ENCODE measurements around the gene ZDHHC21. TPM values are rescaled to one million over a fixed set of nuclear protein-coding genes. Genes with fewer than 3 reads are reported as not detected.

The ZDHHC21 gene, protein sequence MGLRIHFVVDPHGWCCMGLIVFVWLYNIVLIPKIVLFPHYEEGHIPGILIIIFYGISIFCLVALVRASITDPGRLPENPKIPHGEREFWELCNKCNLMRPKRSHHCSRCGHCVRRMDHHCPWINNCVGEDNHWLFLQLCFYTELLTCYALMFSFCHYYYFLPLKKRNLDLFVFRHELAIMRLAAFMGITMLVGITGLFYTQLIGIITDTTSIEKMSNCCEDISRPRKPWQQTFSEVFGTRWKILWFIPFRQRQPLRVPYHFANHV
- 75.4 and 95.2 TPM in 2 replicates for total RNA-seq (2014; rRNA removed; shearing (Covaris generic); ENCODE audit: low replicate concordance)

DNA sequence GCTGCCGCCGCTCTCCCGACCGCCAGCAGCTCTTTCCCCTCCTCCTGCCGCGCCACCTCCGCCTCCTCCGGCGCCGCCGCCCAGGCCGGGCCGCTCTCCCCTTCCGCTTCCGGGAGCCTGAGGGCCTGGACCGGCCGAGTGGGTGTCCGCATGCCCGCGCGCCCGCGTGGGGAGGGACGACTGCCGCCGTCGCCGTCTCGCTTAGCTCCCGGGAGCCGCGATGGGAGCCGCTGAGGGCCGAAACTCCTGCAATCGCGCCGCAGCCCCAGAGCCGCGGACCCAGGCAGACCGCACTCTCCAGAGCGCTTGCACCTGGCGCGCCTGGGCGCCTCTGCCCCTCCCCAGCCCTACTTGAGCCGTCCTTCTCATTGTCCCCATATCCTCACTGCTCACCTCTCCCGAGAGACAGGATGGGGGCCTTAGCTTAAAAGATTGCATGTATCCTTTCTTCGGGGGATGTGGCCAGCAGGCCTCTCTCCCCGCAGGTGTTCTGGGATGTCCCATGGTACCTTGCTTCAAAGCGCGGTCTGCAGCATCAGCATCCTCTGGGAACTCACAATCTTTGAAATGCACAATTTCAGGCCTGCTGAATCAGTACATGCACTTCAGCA lies at the start of gene ZDHHC21:
Gene ZDHHC21 (minus strand): TSS at position 182 of the 611 bp plus-strand sequence. CDS start 19,092 bp downstream, outside the sequence.
- Histone ChIP-seq H3K4me3 (peak within 1 kb of the TSS; percentile 76), H3K27me3 (peaks cover 20% of the 10 kb centered on the region), H3K9me3 (no peaks in the 10 kb centered on the region), H3K36me3 (peaks cover 31% of the 10 kb centered on the region)
- DNase-seq = peak; percentile 100

DNA sequence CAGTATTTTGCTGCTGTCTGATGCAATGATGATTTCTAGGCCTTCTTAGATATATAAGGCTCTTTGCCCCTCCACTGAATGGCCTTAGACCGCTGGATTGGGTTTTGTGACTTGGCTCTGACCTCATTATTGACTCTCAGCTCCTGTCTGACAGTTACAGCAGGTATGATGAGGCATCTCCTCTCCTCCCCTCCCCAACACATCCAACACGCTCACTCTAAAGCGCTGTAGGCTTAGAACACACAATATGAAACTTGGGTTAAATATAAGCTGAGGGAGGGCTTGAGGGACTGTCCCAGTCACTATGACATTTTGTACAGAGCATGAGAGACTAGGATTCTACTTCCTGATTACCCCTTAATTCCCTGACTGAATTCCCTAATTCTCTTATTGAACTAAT lies 48.1 kb upstream of the ZDHHC21 start:
- peaks cover 27% of the 10 kb centered on the region for H3K27me3 ChIP-seq
- no peaks in the 10 kb centered on the region for H3K36me3 ChIP-seq
- H3K4me3 ChIP-seq = no peak overlapping the region
- no peak for DNase-seq
- no peaks in the 10 kb centered on the region for H3K9me3 ChIP-seq

DNA sequence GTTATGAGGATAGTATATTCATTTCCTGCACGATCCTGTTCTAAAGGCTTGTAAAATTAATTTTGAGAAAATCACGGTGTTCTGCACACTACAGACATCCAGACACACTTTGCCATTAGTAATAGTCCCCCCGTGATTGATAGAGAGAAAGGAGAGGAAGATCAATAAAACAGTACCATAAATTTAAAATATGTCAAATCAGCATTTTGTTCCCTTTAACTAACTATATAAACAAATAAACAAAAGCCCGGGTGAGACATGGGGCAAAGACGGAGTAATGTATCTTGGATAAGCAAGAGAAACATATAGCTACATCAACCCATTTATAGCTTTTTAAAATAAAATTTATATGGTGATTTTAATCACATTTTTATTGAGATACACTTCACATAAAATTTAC lies 39.9 kb upstream of the ZDHHC21 start:
- H3K9me3 ChIP-seq = no peaks in the 10 kb centered on the region
- H3K27me3 ChIP-seq = peaks cover 50% of the 10 kb centered on the region
- no peak overlapping the region for H3K4me3 ChIP-seq
- no peaks in the 10 kb centered on the region for H3K36me3 ChIP-seq
- DNase-seq = no peak

DNA sequence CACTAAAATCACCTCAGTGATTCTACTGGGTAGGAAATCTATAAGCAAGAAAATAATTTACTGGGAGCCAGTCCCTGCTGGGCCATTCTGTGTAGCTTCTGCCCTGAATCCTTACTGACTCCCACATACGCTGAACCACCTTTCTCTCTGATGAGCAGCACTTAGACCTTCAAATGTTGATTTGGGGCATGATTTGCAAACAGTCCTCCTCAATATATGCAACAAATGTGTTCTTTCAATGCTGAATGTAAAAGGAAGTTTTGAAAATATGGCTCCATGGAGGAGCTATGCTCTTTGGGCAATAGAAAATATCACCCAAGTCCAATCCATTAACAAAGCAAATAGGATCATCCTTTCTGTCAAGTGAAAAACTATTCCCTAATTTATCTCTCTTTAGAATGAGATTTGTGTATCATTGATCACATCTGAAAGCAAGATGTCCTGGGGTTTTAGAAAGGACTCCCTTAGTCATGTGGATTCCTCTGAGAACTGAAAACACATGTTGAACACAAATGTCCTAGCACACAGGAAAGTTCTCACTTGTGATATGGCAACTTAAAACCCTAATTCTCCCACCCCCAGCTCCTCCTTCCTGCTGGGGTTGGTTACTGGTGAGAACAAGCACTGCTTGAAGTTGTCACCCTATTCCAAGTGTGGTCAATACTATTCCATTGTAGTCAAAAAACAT lies 38.2 kb upstream of the ZDHHC21 start:
- H3K36me3 ChIP-seq = no peaks in the 10 kb centered on the region
- no peaks in the 10 kb centered on the region for H3K9me3 ChIP-seq
- H3K4me3 ChIP-seq = no peak overlapping the region
- peaks cover 35% of the 10 kb centered on the region for H3K27me3 ChIP-seq
- no peak for DNase-seq

DNA sequence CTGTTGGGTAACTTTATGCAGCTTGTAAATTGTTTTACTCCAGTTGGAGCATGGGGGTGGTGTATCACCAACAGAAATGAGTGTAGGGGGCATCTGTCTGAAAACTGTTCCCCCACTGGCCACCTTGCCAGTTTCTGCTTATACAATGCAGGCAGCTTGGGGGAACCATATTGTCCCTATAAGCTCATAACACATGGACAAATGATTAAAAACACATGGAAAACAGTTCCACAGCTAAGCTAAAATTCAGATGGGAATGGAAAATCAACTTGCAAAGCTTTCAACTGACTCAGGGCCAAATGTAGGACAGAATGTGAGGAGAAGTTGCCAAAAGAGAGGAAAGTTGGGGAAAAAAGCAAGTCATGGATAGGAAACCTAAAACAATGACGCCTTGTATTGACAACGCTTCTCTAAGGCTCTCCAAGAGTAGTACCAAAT lies 37.2 kb upstream of the ZDHHC21 start:
- Histone ChIP-seq H3K27me3 (peaks cover 31% of the 10 kb centered on the region), H3K36me3 (no peaks in the 10 kb centered on the region), H3K9me3 (no peaks in the 10 kb centered on the region), H3K4me3 (no peak overlapping the region)
- no peak for DNase-seq

DNA sequence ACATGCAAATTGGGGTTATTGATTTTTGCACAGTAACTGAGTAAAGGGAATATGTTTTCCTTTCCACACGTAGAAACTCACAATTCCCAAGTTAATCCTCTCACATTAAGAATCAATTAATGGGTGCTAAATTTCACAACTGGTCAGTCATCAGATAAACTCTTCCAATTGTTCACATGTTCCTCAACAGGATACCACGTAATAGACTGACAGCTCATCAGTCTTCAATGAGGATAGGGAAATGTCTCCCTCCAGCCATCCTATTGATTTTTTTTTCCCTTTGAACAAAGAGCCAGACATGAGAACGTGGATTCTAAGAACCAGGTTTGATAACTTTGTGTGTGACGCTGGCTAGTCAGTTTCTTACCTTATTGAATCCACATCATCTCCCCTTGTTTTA lies 30.1 kb upstream of the ZDHHC21 start:
- Histone ChIP-seq H3K36me3 (no peaks in the 10 kb centered on the region), H3K4me3 (no peak overlapping the region), H3K27me3 (peaks cover 73% of the 10 kb centered on the region), H3K9me3 (no peaks in the 10 kb centered on the region)
- no peak for DNase-seq

DNA sequence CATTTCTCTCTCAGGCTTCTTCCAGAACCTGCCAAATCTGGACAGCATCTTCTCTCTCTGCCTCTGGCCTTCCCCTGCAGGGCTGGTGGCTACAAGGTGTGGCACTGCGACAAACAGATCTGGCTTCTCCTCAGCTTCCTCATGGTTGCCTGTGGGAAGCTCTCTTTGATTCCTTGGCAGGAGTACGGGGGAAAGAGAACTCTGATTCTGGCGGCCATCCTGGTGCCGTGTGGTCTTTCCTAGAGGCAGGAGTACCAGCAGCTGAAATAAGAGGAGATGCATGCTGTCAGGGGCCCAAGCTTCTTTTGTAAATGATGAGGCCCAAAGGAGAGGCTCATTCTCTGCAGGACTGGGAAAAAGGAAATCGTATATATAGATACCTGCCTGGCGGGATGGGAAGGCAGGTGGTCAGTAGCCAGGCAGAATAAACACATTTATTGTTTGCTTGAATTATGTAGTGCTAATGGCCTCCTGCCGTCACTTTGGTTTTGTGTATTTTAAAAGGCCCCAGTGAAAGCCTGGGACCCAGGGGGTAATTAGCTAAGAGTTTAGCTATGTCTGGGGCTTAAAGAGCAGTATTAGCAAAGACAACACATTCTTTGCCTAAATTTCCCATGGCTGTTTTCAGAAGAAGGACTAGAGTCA lies 29.3 kb upstream of the ZDHHC21 start, which contains the start of gene CER1:
Gene CER1 (minus strand): TSS at position 343 of the 645 bp plus-strand sequence. CDS start 61 bp downstream, at position 282.
- no peaks in the 10 kb centered on the region for H3K36me3 ChIP-seq
- no peak for DNase-seq
- H3K4me3 ChIP-seq = no peak within 1 kb of the TSS
- no peaks in the 10 kb centered on the region for H3K9me3 ChIP-seq
- H3K27me3 ChIP-seq = peaks cover 81% of the 10 kb centered on the region

DNA sequence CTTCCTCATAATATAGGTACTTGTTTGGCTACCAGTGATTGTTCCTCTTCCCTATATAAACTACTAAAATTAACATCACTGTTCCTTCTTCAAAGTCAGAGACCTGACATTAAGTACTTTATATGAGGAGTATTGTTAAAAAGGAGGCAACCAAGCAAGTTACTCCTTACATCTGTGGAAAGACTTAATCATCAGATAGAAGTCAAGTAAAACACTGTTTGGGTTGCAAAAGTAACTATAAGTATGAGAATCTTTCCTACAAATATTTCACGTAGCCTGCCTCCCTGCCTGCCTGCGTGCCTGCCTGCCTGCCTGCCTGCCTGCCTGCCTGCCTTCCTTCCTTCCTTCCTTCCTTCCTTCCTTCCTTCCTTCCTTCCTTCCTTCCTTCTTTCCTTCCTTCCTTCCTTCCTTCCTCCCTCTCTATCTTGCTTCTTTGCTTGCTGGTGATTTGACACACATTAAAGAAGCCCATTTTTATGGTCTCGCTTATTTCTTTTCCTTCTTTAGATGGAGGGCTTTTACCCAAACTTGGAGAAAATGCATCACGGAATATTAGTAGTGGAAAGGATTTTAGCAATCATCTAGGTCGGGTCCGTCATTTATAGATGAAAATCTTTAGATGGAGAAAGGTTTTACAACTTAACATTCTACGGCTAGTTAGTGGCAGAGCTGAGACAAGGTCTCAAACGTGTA lies 26.1 kb upstream of the ZDHHC21 start:
- no peak overlapping the region for H3K4me3 ChIP-seq
- no peak for DNase-seq
- no peaks in the 10 kb centered on the region for H3K9me3 ChIP-seq
- peaks cover 84% of the 10 kb centered on the region for H3K27me3 ChIP-seq
- no peaks in the 10 kb centered on the region for H3K36me3 ChIP-seq

DNA sequence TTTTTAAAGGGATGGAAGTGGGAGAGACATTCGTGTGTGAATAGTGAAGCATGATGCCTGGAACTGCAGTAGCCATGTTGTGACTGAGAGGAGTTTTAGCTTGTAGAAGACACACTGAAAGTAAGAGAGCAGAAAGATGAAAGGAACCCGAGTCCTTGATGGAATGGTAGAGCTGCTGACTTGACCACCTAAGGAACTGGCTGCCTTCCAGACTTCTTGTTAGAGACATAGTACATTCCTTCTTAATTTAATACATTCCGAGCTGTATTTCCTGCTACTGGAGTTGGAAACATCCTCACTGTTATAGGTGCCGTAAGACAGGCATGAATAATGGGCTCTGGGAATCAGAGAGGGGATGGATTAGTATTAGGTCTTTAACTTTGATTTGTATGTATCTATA lies 21.9 kb upstream of the ZDHHC21 start:
- Histone ChIP-seq H3K4me3 (no peak overlapping the region), H3K27me3 (peaks cover 44% of the 10 kb centered on the region), H3K36me3 (no peaks in the 10 kb centered on the region), H3K9me3 (peaks cover 6% of the 10 kb centered on the region)
- no peak for DNase-seq

DNA sequence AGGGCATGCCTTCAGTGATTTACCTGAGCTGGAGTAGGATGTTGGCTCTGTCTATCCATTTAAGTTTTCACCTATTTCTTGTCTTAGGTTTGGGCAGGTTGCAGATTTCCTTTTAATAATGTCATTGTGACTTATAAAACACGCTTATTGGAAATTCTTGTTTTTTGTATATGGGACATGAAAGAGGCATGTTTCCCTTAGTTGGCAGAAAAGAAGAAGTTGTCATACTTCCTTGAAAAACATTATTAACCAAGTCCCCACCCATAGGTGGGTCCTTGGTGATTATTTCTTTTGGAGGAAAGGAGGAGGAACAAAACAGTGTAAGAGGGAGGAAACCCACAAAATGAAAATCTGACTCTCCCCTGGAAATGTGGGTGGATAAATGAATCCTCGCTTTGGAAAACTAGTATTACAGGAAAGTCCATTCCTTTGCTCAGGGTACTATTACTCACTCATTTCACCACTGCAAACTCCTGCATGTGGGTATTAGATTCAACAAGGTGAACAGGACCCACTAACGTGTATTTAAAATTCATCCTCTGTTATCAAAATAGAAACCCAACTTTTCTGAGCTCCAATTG lies 20.0 kb upstream of the ZDHHC21 start:
- no peak overlapping the region for H3K4me3 ChIP-seq
- no peak for DNase-seq
- peaks cover 24% of the 10 kb centered on the region for H3K9me3 ChIP-seq
- no peaks in the 10 kb centered on the region for H3K36me3 ChIP-seq
- peaks cover 26% of the 10 kb centered on the region for H3K27me3 ChIP-seq

DNA sequence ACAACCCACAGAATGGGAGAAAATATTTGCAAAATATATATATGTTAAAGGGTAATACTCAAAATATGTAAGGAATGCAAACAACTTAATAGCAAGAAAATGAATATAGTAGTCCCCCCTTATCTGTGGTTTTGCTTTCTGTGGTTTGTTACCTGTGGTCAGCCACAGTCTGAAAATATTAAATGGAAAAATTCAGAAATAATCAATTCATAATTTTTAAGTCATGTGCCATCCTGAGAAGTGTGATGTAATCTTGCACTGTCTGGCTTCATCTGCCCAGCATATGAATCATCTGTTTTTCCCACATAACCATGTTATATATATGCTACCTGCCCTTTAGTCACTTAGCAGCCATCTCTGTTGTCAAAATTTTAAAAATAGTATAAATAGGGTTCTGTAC lies 17.6 kb upstream of the ZDHHC21 start:
- H3K36me3 ChIP-seq = no peaks in the 10 kb centered on the region
- H3K4me3 ChIP-seq = no peak overlapping the region
- DNase-seq = peak; percentile 77
- H3K27me3 ChIP-seq = peaks cover 1% of the 10 kb centered on the region
- H3K9me3 ChIP-seq = peaks cover 49% of the 10 kb centered on the region

DNA sequence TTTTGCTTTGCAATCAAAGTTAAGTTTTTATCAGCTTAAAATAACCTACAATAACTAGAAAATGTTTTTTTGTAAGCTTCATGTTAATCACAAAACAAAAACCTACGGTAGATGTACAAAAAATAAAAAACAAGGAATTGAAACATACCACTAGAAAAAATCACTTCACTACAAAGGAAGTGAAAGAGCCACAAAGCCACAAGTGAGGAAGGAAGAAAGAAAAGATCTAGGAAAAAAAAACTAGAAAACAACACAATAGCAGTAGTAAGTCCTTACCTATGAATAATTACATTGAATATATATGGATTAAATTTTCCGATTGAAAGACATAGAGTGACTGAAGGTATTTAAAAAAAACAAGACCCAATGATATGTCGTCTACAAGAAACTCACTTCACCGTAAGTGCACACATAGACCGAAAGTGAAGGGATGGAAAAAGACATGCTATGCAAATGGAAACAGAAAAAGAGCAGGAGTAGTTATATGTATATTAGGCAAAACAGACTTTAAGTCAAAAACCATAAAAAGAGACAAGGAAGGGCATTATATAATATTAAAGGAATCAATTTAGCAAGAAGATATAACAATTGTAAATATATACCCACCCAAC lies 13.4 kb upstream of the ZDHHC21 start:
- Histone ChIP-seq H3K4me3 (no peak overlapping the region), H3K36me3 (no peaks in the 10 kb centered on the region), H3K9me3 (peaks cover 74% of the 10 kb centered on the region), H3K27me3 (peaks cover 5% of the 10 kb centered on the region)
- no peak for DNase-seq

DNA sequence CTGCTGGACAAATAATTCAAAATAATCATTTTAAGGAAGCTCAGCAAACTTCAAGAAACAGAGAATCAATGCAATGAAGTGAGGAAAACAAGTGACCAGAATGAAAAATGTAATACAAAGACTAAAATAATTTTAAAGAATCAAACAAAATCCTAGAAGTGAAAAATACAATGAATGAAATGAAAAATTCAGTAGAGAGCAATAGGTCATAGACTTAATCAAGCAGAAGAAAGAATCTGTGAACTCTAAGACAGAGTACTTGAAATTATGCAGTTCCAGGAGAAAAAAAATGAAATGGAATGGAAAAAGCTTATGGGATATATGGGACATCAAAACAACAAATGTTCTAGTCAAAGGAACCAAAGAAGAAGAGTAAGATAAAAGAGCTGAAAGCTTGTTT lies 11.8 kb upstream of the ZDHHC21 start:
- H3K4me3 ChIP-seq = no peak overlapping the region
- H3K36me3 ChIP-seq = no peaks in the 10 kb centered on the region
- no peak for DNase-seq
- H3K9me3 ChIP-seq = peaks cover 67% of the 10 kb centered on the region
- peaks cover 21% of the 10 kb centered on the region for H3K27me3 ChIP-seq

DNA sequence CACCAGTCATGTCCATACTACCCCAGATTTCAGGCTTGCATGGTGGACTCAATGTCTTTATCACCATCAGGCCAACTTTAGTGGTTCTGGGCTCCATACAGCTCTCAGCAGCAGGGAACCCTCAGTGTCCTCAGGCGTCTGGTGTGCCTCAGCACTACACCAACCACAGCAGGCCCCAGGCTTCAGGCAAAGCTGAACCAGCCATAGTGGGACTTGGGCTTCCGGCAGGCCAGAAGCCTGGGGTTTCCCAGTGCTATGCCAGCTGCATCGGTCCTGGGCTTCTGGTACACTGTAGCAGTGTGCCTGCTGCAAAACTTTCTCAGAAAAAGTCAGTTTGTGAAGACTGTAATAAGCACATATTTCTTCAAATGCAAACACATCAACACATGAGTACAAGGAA lies 11.0 kb upstream of the ZDHHC21 start:
- Histone ChIP-seq H3K4me3 (no peak overlapping the region), H3K36me3 (no peaks in the 10 kb centered on the region), H3K27me3 (peaks cover 29% of the 10 kb centered on the region), H3K9me3 (peaks cover 59% of the 10 kb centered on the region)
- DNase-seq = no peak

DNA sequence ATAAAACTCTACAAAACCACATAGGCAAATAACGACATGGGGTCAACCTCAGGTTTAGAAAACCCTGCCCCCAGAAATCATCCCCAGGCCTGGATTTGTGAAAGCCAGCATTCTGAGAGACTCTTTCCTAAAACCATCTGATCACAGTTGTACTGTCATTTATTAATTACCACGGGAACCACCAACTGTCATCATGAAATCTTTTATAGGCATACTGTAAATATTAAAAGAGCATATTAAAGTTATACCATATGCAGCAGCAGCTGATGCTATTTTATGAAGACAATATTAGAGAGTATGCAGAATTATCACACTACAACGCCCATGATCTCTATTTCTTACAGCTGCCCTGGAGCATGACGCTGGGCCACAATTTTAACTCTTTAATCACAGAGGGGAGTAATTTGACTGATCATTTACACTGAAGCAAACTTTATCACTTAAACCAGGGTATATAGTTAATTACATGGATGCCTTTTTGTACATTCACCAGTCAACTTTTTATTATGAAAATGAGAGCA lies 9.0 kb upstream of the ZDHHC21 start:
- DNase-seq = no peak
- H3K4me3 ChIP-seq = no peak overlapping the region
- peaks cover 46% of the 10 kb centered on the region for H3K27me3 ChIP-seq
- H3K9me3 ChIP-seq = peaks cover 39% of the 10 kb centered on the region
- H3K36me3 ChIP-seq = no peaks in the 10 kb centered on the region
